Endothelial cell of umbilical vein (primary cell): ENCODE measurements around the gene MOGAT1. TPM values are rescaled to one million over a fixed set of nuclear protein-coding genes. Genes with fewer than 3 reads are reported as not detected.
A peak's percentile ranks its signal among the peaks of the same experiment; 100 is the strongest.

Source experiments
- BruUV-seq: library from RNA; stranded (reverse); fragments of 400-500 nt; replicated peaks from 2 replicates; lab custom pipeline; 2021; lab: Mats Ljungman, UMichigan
- CTCF ChIA-PET: fragments of 300-600, 350-600 bp; sonication (Branson Sonifier 250); formaldehyde crosslinking; loops from one replicate; lab custom pipeline; 2021; ENCODE audit warnings: antibody characterized with exemption, inconsistent platforms; lab: Charles Lee
- POLR2A ChIA-PET: fragments of 300-600, 350-600 bp; sonication (Branson Sonifier 250); formaldehyde crosslinking; loops from one replicate; lab custom pipeline; 2021; ENCODE audit warnings: antibody characterized with exemption, inconsistent platforms; lab: Charles Lee
- DNase-seq: peaks from one replicate; pipeline ENCODE4 v3.0.0-alpha.2; 2011; ENCODE audit warnings: low read depth, low spot score
- FAIRE-seq: peaks from 2 replicates; lab custom pipeline; 2011; peaks lifted over from hg19 to GRCh38; lab: Jason Lieb, UNC
- H2AFZ ChIP-seq: 2 replicates; pipeline ENCODE4 v1.6.0; 2012; ENCODE audit warnings: low read depth, low read length, control low read depth, inconsistent platforms
- H3K27ac ChIP-seq: 2 replicates; pipeline ENCODE4 v1.5.1; 2011; ENCODE audit warnings: low read depth, mild to moderate bottlenecking, control low read depth, low read length, moderate library complexity; ENCODE audit not compliant: insufficient read depth
- H3K27me3 ChIP-seq, 2 experiments: 2 replicates each; pipeline versions ENCODE4 v1.6.0 to v1.6.1; 2011; ENCODE audit warnings: low read length in 2 of 2, mixed read lengths in 1 of 2; ENCODE audit not compliant: control insufficient read depth in 2 of 2, insufficient read depth in 2 of 2
- H3K36me3 ChIP-seq, 2 experiments: 2 replicates in 1 of 2; 3 replicates in 1 of 2; pipeline ENCODE4 v1.5.1; 2011; ENCODE audit warnings: low read length in 2 of 2, mild to moderate bottlenecking in 1 of 2, moderate library complexity in 1 of 2; ENCODE audit not compliant: control insufficient read depth in 2 of 2, insufficient read depth in 2 of 2; ENCODE audit errors: extremely low read depth in 1 of 2
- H3K4me1 ChIP-seq: 3 replicates; pipeline ENCODE4 v1.5.1; 2011; ENCODE audit warnings: mild to moderate bottlenecking, low read length; ENCODE audit not compliant: control insufficient read depth, insufficient read depth; ENCODE audit errors: extremely low read depth
- H3K4me2 ChIP-seq: 2 replicates; pipeline ENCODE4 v1.6.1; 2011; ENCODE audit warnings: low read length, control low read depth, mixed read lengths; ENCODE audit not compliant: insufficient read depth
- H3K4me3 ChIP-seq, 3 experiments: fragments of 200-600 bp in 1 of 3; sonication (generic), shearing (Covaris generic) in 1 of 3; replicated peaks in 1 of 3; 2 replicates each; pipeline ENCODE4 v1.5.1; 2011 to 2016; ENCODE audit warnings: control low read depth in 3 of 3, low read length in 3 of 3, mild to moderate bottlenecking in 2 of 3, inconsistent platforms in 1 of 3, low read depth in 1 of 3, moderate library complexity in 1 of 3; ENCODE audit not compliant: insufficient read depth in 1 of 3
- H3K79me2 ChIP-seq: 2 replicates; pipeline ENCODE4 v1.6.0; 2012; ENCODE audit warnings: low read length, inconsistent platforms; ENCODE audit not compliant: control insufficient read depth, insufficient read depth
- H3K9ac ChIP-seq: replicated peaks from 2 replicates; pipeline ENCODE3; 2011; ENCODE audit warnings: low read length, control low read depth; ENCODE audit not compliant: insufficient read depth; ENCODE audit errors: extremely low read depth
- H3K9me1 ChIP-seq: replicated peaks from 3 replicates; pipeline ENCODE4 v1.6.0; 2011; ENCODE audit warnings: mild to moderate bottlenecking, low read length; ENCODE audit not compliant: control insufficient read depth, insufficient read depth; ENCODE audit errors: extremely low read depth
- H3K9me3 ChIP-seq: replicated peaks from 2 replicates; pipeline ENCODE4 v1.5.1; 2012; ENCODE audit warnings: low read length, inconsistent platforms; ENCODE audit not compliant: control insufficient read depth, insufficient read depth
- H4K20me1 ChIP-seq: replicated peaks from 2 replicates; pipeline ENCODE3; 2011; ENCODE audit warnings: mild to moderate bottlenecking, low read length; ENCODE audit not compliant: control insufficient read depth, insufficient read depth; ENCODE audit errors: extremely low read depth
- CTCF ChIP-seq, 2 donors: IDR thresholded peaks; 1 replicate in 1 of 2; 2 replicates in 1 of 2; pipeline ENCODE4 v1.5.1; 2011; ENCODE audit warnings: low read length in 2 of 2, mild to moderate bottlenecking in 2 of 2, moderate library complexity in 2 of 2, control low read depth in 1 of 2, inconsistent platforms in 1 of 2, low read depth in 1 of 2; ENCODE audit not compliant: insufficient read depth in 1 of 2; ENCODE audit errors: extremely low read depth in 1 of 2
- POLR2AphosphoS5 ChIP-seq: IDR thresholded peaks from 2 replicates; pipeline ENCODE4 v1.6.1; 2012; ENCODE audit warnings: low read depth, mild to moderate bottlenecking, control low read depth, low read length, moderate library complexity; ENCODE audit not compliant: insufficient read depth
- dilution Hi-C: fragments of 300-500 bp; cut with MboI; formaldehyde crosslinking; loops from one replicate; pipeline ENCODE4 v1.15.0; 2019; ENCODE audit warnings: low sequenced_read_pairs; ENCODE audit not compliant: extremely low pct_ligation_motif_present
- intact Hi-C: fragments of 100-400 bp; cut with micrococcal nuclease; formaldehyde crosslinking; loops from one replicate; pipeline ENCODE4 v1.10.0; 2022
- polyA plus RNA-seq, 4 experiments: library from polyadenylated mRNA; depleted of rRNA in 3 of 4; stranded (reverse) in 3 of 4; unstranded in 1 of 4; fragments of >200 nt; gene quantifications; 2 replicates each; pipeline versions ENCODE4 v1.2.1 to v1.2.3, GENCODE V29; 2011 to 2012; ENCODE audit warnings: missing spikeins in 1 of 4
- total RNA-seq: library from RNA; stranded (reverse); gene quantifications from 2 replicates; pipeline ENCODE4 v1.2.3, GENCODE V29; 2021

Gene MOGAT1
- total and polyA plus RNA-seq, 2 donors (not counting 3 experiments of a cell fraction or from before 2014, with no cell fraction given), result not detected

- Histone ChIP-seq H4K20me1 (no peaks in the 10 kb centered on the region), H3K4me2 (no peak overlapping the region), H3K27me3 (no peaks in the 10 kb centered on the region), H3K9ac (no peak overlapping the region), H2AFZ (peak overlapping the region; percentile 78), H3K4me1 (peaks cover 15% of the 10 kb centered on the region), H3K36me3 (no peaks in the 10 kb centered on the region), H3K9me1 (no peaks in the 10 kb centered on the region), H3K27ac (no peak overlapping the region), H3K9me3 (no peaks in the 10 kb centered on the region), H3K4me3 (no peak overlapping the region), H3K79me2 (no peaks in the 10 kb centered on the region)
- intact Hi-C loops, result loop anchor here (1.0 to 5.0 kb wide), 2 partner anchors 21 to 1287 kb away; no protein-coding TSS in a partner anchor
- DNase-seq, result peak; percentile 60
- no TSS peak for BruUV-seq
- POLR2A ChIA-PET, result no interaction called here
- CTCF ChIA-PET, result interaction anchor here (1.6 to 2.0 kb wide), 2 partner anchors 12 to 169 kb away, joined by 5 to 6 read pairs; no protein-coding TSS in a partner anchor
- dilution Hi-C loops, result no loop called here
- peak; percentile 62 for FAIRE-seq
- TF ChIP-seq CTCF (IDR thresholded peaks at IDR 0.05; ENCODE audit: extremely low read depth in 1 of 2, insufficient read depth in 1 of 2, low read depth in 1 of 2, low read length in 2 of 2), result no peak
These were observed 62.6 kb downstream of the MOGAT1 start for GRCh38 chr2:222733846-222734702.

GRCh38 chr2:222734703-222735014 lies 63.2 kb downstream of the MOGAT1 start:
- Histone ChIP-seq H3K4me1 (peaks cover 15% of the 10 kb centered on the region), H3K9me1 (no peaks in the 10 kb centered on the region), H3K4me3 (no peak overlapping the region), H4K20me1 (no peaks in the 10 kb centered on the region), H3K27me3 (no peaks in the 10 kb centered on the region), H3K36me3 (no peaks in the 10 kb centered on the region), H2AFZ (peak overlapping the region; percentile 78), H3K9ac (no peak overlapping the region), H3K4me2 (no peak overlapping the region), H3K27ac (no peak overlapping the region), H3K79me2 (no peaks in the 10 kb centered on the region), H3K9me3 (no peaks in the 10 kb centered on the region)
- CTCF ChIA-PET, result interaction anchor here (1.3 to 2.0 kb wide), 3 partner anchors 11 to 169 kb away, joined by 3 to 6 read pairs (median 5); no protein-coding TSS in a partner anchor
- dilution Hi-C loops, result no loop called here
- TF ChIP-seq POLR2AphosphoS5, result no peak
- FAIRE-seq (no peak), DNase-seq (no peak)
- POLR2A ChIA-PET, result no interaction called here
- intact Hi-C loops, result loop anchor here (1.0 to 5.0 kb wide), 2 partner anchors 9 to 1287 kb away; no protein-coding TSS in a partner anchor
- no TSS peak for BruUV-seq
